Lower leg skin (tissue), 4 donors: ENCODE data around the gene C20orf96. TPM values are rescaled to one million over a fixed set of nuclear protein-coding genes. Genes with fewer than 3 reads are reported as not detected.

Experiments used
- DNase-seq, 2 donors: peaks; one replicate each; pipeline ENCODE4 v3.0.0-alpha.2; 2019; ENCODE audit warnings: low spot score in 2 of 2
- H3K4me3 ChIP-seq: fragments of 200-600 bp; sonication (generic); 2 replicates; pipeline ENCODE4 v1.5.1; 2017; ENCODE audit warnings: mild to moderate bottlenecking, low read depth; ENCODE audit not compliant: poor library complexity, severe bottlenecking
- POLR2A ChIP-seq, 2 donors: fragments of 450-650 bp; IDR thresholded peaks; one replicate each; pipeline ENCODE4 v1.6.1; 2016 to 2017; ENCODE audit warnings: antibody characterized with exemption in 2 of 2, mild to moderate bottlenecking in 1 of 2, moderate library complexity in 1 of 2
- WGBS, 2 donors: methylation state at CpG; one replicate each; pipeline ENCODE4 v1.1.5; 2018; 5-methylcytosine and 5-hydroxymethylcytosine counted together
- intact Hi-C: fragments of 100-400 bp; cut with DNase I; formaldehyde crosslinking; loops from one replicate; pipeline ENCODE4 v1.15.0; 2023; ENCODE audit warnings: low total_unique reads
- total RNA-seq, 4 donors: library from RNA; depleted of rRNA; stranded (reverse); fragments of >200 nt; gene quantifications; one replicate each; pipeline ENCODE4 v1.1.0, GENCODE V29; 2016
- TF ChIP-seq, protein P1 (sequence below), 3 donors: fragments of 450-650 bp; IDR thresholded peaks; one replicate each; pipeline ENCODE4 v1.5.1; 2016; ENCODE audit warnings: antibody characterized with exemption in 3 of 3, mild to moderate bottlenecking in 3 of 3, moderate library complexity in 2 of 3

Gene C20orf96
- total RNA-seq, 4 donors from 2014 or later = 0.36 to 0.59 (median 0.52) TPM; not detected in 1

DNA sequence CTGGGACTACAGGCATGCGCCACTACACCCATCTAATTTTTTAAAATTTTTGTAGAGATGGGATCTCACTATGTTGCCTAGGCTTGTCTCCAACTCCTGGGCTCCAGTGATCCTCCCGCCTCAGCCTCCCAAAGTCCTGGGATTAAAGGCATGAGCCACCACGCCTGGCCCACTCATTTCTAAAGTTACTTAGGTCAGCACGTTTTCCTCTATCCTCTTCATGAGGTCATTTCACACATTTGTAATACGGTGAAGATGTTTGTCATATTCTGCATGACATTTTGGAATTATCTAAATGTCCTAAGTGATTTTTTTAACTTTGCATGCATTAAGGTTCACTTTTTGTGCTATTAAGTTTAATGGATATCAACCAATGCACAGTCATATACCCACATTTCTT lies 22.9 kb upstream of the C20orf96 start:
- WGBS, 2 donors = 84 to 94% methylated on average over 5 of the region's 5 CpGs
- DNase-seq = no peak
- no peak for TF ChIP-seq POLR2A (IDR thresholded peaks at IDR 0.05)
- TF ChIP-seq, protein P1, sequence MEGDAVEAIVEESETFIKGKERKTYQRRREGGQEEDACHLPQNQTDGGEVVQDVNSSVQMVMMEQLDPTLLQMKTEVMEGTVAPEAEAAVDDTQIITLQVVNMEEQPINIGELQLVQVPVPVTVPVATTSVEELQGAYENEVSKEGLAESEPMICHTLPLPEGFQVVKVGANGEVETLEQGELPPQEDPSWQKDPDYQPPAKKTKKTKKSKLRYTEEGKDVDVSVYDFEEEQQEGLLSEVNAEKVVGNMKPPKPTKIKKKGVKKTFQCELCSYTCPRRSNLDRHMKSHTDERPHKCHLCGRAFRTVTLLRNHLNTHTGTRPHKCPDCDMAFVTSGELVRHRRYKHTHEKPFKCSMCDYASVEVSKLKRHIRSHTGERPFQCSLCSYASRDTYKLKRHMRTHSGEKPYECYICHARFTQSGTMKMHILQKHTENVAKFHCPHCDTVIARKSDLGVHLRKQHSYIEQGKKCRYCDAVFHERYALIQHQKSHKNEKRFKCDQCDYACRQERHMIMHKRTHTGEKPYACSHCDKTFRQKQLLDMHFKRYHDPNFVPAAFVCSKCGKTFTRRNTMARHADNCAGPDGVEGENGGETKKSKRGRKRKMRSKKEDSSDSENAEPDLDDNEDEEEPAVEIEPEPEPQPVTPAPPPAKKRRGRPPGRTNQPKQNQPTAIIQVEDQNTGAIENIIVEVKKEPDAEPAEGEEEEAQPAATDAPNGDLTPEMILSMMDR (IDR thresholded peaks at IDR 0.05) = no peak
- intact Hi-C loops = no loop called here
- no peak overlapping the region for H3K4me3 ChIP-seq

GRCh38 chr20:312866-313265 lies 22.3 kb upstream of the C20orf96 start:
- no peak overlapping the region for H3K4me3 ChIP-seq
- intact Hi-C loops = no loop called here
- WGBS, 2 donors = 67 to 74% methylated on average over 1 of the region's 1 CpG
- DNase-seq = no peak
- TF ChIP-seq, protein P1 (IDR thresholded peaks at IDR 0.05) = no peak
- TF ChIP-seq POLR2A (IDR thresholded peaks at IDR 0.05) = no peak

DNA sequence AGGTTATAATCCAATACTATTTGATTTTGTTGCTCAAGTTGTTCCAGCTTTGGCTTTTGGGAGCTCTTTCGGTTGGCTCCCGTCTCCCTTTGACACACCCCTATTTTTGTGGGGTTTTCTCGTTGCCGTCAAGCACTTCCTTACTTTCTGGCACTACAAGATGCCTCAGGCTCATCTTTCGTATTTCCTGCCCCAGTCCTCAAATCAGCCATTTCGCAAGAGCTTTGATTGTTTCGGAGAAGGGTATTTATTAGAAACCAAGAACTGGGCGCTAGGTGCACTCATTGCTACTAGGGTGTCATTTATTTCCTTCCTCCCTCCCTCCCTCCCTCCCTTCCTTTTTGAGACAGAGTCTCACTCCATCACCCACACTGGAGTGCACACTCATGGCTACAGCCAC lies 21.5 kb upstream of the C20orf96 start:
- H3K4me3 ChIP-seq = no peak overlapping the region
- TF ChIP-seq POLR2A (IDR thresholded peaks at IDR 0.05) = no peak
- TF ChIP-seq, protein P1 (IDR thresholded peaks at IDR 0.05) = no peak
- intact Hi-C loops = no loop called here
- WGBS, 2 donors = 49 to 57% methylated on average over 8 of the region's 8 CpGs
- no peak for DNase-seq

- no peak for TF ChIP-seq POLR2A (IDR thresholded peaks at IDR 0.05)
- TF ChIP-seq, protein P1 (IDR thresholded peaks at IDR 0.05) = no peak
- no peak overlapping the region for H3K4me3 ChIP-seq
- intact Hi-C loops = no loop called here
- WGBS, 2 donors = 77% methylated on average over 7 of the region's 7 CpGs
- DNase-seq = no peak
Observed at GRCh38 chr20:311609-312008, 21.1 kb upstream of the C20orf96 start.

DNA sequence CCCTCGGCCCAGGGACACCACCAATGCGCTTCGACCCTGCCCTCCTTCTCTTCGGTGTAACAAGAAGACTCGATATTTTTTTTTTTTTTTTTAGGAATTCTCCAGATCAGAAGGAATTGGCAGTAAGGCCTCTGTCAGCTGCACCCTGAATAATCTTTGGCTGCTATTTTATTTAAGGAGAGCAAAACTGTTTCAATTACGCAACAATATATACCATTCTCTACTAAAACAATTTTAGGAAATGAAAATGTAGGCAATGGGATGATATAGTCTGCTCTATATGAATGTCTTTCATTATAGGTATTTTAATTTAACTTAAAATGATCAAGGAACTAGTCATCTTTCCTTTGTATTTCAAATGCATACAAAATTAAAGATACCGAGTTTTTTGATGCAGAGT lies 20.1 kb upstream of the C20orf96 start:
- intact Hi-C loops = no loop called here
- DNase-seq = no peak
- 8% methylated on average over 7 of the region's 7 CpGs for WGBS, 2 donors
- H3K4me3 ChIP-seq = no peak overlapping the region
- no peak for TF ChIP-seq POLR2A (IDR thresholded peaks at IDR 0.05)
- TF ChIP-seq, protein P1 (IDR thresholded peaks at IDR 0.05) = no peak
